GM21367 (cell line): ENCODE results near the gene JMJD4.
"Not testable (repeated sequence)": the region's sequence is repeated elsewhere in the genome, so short reads cannot be mapped to it uniquely, and the experiment has no call there.

Experiments
- ATAC-seq: cut with Tn5 transposase; IDR thresholded peaks from one replicate; pipeline ENCODE4 v1.9.1; 2021; ENCODE audit not compliant: unreplicated experiment

JMJD4 gene

DNA sequence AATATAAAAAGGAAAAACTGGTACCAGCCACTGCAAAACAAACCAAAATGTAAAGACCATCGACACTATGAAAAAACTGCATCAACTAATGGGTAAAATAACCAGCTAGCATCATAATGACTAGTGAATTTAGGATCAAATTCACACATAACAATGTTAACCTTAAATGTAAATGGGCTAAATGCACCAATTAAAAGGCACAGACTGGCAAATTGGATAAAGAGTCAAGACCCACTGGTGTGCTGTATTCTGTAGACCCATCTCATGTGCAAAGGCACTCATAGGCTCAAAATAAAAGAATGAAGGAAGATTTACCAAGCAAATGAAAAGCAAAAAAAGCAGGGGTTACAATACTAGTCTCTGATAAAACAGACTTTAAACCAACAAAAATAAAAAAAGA is 33.5 kb downstream of the JMJD4 start:
- not testable (repeated sequence) for ATAC-seq

DNA sequence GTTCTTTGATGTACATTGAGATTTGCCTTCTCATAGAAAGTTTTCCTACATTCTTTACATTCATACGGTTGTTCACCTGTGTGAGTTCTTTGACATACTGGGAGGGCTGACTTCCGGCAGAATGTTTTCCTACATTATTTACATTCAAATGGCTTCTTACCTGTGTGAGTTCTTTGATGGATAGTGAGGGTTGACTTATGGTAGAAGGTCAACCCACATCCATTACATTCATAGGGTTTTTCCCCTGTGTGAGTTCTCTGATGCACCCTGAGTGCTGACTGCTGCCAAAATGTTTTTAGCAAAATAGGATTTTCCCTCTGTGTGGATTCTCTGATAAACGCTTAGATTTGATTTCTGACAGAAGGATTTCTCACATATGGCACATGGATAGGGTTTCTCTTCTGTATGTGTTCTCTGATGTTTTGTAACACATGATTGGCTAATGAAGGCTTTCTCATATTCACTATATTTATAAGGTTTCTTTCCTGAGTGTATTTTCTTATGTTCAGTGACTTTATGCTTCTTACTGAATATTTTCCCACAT is 37.7 kb downstream of the JMJD4 start:
- ATAC-seq, result no peak

DNA sequence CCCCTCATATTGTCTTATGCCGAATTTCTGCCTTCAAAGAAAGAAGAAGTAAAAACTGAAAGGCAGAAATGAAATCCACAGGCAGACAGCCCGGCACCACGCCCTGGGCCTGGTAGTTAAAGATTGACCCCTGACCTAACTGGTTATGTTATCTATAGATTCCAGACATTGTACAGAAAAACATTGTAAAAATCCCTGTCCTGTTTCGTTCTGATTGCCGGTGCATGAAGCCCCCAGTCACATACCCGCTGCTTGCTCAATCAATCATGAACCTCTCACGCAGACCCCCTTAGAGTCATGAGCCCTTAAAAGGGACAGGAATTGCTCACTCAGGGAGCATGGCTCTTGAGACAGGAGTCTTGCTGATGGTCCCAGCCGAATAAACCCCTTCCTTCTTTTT is 49.3 kb downstream of the JMJD4 start:
- ATAC-seq, result no peak
